HG03439 (cell line): ENCODE measurements around the gene TIAM1.

Source experiments
- ATAC-seq: cut with Tn5 transposase; IDR thresholded peaks from one replicate; pipeline ENCODE4 v1.9.1; 2021; ENCODE audit warnings: mild to moderate bottlenecking, moderate library complexity; ENCODE audit not compliant: unreplicated experiment

TIAM1 gene

DNA sequence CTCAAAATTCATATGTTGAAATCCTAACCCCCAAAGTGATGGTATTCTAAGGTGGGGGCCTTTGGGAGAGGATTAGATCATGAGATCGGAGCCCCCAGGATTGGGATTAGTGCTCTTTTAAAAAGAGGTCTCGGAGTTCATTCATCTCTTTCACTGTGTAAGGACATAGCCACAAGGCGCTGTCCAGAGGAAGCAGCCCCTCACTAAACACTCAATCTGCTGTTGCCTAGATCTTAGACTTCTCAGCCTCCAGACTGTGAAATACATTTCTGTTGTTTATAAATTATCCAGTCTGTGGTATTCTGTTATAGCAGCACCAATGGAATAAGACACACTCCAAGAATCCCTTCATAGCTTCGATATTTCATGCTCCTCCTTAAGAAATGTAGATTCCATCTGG is 12.4 kb upstream of the TIAM1 start:
- no peak for ATAC-seq

DNA sequence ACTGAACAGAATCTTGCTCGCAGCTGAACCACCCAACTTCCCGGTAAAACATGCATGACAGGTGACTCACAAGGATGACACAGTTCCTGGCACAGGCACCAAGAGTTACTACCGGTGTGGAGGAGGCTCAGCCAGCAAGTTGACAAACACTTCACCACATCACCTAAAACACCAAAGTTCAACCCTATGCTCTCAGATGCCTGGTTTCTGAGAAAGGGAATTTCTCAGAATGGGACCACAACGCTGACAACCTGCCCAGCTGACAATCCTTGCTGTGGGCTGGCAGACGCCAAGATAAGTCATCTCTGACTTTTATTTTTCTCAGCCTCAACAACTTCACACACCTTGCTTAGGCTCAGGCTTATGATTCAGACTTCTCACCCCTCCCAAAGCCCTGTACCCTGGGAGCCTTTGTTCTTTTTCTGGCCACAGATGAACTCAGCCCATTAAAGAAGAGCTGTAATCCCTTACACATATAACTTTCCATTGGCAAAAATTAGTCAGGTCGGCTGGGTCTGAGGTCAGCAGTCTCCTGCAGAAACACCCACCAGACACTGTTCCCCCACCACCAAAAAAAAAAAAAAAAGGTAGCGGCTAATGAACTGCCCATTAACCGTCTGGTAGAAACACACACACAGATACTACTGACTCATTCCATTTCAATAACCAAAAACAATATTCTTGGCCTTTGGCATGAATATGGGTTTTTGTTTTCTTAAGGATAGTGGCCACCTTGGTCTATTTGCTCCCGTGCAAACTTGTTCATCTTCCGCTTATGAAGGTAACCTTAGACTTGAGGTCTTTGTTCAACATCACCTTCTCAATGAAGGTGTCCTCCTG is 10.8 kb upstream of the TIAM1 start:
- no peak for ATAC-seq

DNA sequence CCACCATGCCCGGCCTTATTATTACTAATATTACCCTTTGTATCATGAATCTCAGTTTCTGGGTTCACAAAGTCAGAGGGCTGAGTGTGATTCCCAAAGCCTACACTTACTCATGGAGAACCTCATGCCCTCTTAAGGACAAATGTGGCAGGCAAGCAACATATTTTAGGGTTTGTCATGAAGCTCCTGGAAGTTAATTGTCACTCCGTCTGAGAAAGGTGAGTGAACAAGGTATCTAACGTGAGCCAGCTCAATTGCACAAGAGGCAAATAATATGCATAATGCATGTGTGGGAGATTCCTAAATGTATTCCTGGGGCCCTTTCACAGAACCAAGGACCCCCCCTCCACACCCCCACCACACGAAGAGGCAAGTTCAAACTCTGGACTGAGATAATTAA is 10.1 kb upstream of the TIAM1 start:
- ATAC-seq = no peak

DNA sequence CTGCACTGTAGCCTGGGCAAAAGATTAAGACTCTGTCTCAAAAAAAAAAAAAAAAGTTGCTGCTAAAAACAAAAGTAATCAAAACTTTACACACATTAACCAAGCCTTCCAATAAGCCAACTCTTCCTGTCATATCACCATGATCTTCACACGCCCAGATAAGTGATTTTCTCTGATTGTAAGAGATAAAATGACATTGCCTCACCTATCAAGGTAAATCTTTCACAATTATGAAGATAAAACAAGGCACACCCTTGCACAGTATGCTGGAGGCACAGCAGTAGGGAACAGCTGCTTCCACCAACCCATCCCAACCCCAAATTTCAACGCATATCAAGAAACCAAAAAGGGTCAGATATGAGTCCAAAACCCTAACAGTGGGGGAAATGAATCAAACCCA is 8.8 kb upstream of the TIAM1 start:
- ATAC-seq = no peak

DNA sequence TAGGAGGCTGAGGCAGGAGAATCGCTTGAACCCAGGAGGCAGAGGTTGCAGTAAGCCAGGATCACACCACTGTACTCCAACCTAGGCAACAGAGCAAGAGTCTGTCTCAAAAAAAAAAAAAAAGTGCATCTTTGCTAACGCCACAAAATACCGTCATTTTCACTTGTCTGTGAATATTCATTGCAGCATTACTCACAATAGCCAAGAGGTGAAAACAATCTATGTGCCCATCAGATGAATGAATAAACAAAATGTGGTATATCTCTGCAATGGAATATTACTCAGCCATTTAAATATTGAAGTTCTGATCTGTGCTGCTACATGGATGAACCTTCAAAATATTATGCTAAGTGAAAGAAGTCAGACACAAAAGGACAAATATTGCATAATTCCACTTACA is 7.9 kb upstream of the TIAM1 start:
- ATAC-seq = no peak

DNA sequence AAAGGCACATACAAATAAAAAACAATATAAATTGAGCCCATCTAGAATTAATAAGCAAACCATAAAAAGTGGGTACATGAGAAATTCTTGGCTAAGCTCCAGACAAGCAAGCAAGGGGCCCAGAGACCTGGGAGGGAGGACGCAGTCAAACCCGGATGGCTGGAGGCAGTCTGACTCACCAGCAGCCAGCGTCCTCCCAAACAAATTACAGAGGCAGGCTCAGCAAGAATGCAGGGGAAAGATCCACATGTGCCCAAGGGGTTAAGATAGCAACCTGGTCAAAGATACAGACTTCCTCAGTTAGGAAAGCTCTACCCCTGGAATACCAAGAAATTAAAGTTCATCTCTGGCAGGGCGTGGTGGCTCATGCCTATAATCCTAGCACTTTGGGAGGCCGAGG is 7.4 kb upstream of the TIAM1 start:
- no peak for ATAC-seq

DNA sequence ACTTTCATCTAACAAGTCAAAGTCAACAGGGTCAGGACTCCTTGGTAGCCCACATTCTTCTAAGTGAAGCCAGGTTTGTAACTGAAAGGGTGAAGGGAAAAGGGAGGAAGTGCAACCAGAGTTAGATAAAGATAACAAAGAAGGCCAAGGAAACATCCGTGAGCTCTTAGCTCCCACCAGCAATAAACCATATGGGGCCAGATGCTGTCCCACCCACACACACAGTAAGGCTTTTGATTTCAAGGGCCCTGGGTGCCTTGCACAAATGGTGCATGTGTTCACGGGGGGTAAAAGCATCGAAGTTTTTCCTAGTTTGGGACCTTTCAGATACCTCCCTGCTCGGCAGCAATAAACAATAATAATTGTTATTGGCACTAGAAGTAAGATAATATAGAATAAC is 5.1 kb upstream of the TIAM1 start:
- ATAC-seq = no peak

DNA sequence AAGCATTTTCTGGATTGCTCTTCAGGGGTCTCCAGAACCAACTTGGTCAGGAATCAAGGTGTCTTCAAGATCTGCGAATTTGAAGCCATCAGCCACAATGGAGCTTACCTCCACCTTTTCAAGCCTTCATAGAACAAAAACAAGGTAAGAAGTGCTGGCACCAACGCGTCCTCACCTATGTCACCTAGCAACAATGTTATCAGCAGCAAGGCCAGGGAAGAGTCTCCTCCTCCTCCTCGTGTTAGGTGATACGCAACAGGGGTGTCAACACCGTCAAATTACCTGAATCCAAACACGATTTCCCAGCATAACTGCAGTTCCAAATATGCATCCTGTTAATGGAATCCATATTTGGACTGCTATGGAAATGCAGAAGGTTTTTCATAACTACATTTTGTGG is 4.1 kb upstream of the TIAM1 start:
- ATAC-seq = no peak

DNA sequence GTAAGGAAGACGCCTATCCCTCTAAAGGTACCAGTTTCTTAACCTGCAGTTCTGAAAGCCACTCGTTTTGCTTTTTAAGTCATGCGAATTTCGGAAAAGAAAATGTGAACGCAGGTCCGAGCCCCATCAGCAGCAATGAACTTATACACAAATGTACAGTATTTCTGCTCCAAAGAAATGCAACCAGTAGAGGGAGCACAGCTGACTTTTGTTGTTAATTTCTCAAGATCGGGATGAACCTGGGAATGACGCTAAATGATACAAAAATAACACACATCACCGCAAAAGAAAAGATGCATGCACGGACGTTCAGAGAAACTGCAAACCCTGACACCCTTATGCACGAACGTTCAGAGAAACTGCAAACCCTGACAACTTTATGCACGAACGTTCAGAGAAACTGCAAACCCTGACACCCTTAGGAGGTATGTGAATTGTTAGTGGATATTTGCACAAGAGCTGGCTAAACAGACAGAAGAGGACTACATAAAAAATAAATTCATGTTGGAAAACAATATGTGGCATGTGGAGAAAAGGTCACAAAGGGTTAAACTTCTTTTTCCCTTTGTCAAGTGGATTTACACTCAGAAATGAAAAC is 3.5 kb upstream of the TIAM1 start:
- no peak for ATAC-seq

DNA sequence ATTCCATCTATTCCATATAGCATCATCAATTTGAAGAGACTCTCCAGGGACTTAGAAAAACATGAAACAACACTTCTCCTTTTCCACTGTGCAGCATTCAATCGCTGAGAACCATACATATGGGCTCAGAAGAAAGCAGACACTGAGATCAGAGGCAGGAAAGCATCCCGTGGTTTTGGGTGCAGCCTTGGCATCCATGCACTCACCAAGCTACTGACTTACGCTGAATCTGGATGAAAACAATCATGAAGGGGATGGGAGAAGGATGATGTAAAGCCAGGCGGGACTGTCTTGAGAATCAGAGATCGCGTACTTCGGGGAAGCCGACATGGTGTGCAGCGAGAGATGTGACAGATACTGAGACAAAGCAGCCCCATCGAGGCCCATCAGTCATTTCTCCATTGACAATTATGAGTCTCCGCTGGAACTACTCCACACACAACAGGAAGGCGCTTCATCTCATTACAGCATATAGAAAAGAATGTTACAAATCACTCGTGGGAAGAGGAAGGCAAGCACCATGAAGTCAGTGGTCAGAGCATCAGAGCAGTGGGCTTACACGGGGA is 2.3 kb upstream of the TIAM1 start:
- no peak for ATAC-seq

DNA sequence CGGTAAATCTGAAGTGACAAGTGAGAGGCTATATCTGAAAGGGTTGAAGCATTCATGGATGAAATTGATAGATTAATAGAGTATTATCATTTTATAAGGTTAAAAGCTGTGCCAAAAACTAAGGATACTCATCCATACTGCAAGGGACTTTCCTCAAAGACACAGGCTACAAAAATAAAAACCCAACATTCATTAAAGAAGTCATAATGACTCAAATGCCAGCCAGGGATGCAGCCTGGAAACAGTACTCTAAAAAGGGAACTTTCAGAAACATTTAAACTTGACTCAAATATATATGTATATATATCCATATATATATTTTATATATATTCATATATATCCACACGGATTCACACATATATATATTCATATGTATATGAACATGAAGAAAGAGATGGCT is 1.1 kb upstream of the TIAM1 start:
- ATAC-seq = no peak

DNA sequence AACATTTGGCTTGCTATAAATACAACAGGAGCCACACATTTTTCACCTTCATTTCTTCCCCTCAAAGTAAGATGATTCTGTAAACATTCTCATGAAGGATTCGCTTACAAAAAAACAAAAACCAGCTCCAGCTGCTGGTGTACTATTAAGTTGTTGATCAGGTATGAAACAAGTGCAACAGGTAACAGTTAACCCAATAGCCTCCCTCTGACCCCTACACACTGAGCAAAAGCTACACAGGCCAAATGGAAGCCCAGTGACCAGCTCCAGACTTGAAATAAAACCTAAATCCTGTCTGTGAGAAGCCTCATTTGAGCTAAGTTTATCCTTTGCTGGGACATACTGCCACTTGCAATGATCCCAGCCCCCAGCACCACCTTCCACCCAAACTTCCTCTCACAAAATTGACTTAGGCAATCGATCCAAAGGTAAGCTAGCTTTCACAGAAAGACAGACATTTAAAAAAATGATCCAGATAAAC is 991 bp downstream of the TIAM1 start:
- no peak for ATAC-seq

DNA sequence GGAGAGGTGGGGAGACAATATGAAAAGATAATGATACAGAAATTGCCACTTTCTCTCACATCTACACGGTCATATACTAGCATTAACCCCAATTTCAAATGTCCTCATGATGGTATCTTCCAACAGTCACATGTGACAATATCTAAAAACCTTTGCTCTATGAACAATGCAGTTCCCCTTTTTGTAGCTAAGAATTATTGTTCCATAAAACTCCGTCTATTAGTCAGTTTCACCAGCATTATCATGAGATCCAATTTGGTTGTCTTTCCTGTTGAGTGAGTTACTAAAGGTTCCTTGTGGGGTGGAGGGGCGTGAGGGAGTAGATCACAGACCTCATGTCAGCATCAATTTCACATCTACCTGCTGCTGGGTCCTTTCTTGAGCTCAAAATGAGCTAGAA is 1.7 kb downstream of the TIAM1 start:
- ATAC-seq = no peak

DNA sequence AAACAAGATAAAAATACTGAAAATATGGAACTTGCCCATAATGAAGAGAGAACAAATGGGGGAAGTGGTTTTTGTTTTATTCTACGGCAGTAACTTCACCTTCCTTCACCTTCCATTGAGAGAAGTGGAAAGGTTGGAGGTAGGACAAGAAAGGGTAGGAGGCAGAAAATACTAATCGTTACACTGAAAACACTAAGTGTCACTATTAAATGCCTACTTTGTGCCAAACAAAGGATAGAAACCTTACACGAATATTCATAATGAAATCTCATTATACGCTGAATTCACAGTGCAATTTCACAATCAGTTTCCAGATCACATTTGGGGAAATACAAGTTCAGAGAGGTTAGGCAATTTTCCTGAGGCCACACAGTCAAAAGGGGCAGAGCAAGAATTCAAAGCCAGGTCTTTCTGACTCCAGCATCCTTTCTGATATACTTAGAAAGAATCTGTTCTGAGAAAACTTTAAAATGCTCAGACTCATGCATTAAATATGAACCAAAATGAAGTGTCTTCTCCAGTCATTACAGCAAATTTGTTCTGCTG is 3.0 kb downstream of the TIAM1 start:
- no peak for ATAC-seq

DNA sequence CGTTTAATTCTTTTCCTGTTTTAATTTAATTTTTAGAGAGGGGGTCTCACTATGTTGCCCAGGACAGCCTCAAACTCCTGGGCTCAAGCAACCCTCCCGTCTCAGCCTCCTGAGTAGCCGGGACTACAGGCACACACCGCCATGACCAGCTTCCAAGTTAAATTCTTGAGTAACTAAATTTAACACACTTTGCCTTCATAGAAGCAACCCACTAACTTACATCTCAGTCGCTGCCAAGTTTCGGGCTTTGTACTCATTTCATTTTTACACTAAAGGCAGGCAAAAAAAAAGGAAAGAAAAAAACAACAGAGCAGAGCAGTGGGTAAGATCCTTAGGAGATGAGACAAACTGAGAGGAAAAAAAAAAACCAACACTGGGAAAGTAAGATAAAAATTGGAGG is 3.5 kb downstream of the TIAM1 start:
- ATAC-seq = no peak

DNA sequence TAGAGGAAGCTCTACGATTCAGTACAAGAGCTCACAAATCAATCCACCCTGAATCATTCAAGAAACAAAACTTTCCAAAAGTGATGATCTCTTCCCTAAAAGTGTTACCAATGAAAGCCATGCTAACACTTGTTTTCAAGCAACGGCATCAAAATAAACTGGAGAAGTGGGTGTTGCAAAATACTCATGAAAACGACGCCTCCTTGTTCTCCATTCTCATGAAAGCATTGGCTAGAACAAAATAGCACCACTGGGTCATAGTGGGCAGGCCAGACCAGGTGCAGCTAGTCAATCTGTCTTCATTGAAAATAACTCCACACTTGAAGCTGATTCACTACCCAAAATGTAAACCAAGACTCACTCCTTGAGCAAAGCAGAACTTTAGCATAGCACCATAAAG is 4.3 kb downstream of the TIAM1 start:
- no peak for ATAC-seq

DNA sequence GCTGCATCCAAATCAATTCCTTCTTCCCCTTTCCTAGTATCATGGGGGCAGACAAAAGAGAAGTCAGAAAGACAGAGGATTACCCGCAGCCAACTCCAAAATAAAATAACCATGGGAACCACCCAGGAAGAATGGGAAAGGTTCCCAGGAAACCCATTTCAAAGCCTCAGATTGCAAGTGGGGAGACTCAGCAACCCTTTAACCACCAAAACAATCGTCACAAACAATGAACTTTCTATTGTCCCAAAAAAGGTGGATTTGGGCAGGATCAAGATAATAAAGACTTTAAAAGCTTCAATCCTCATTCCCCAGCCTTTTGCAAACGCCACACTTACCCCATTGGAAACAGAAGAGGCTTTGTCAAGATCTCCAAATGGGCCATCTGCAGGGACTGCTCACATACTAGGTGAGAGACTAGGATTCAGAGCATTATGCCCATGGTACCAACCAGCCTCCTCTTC is 5.1 kb downstream of the TIAM1 start:
- ATAC-seq = no peak

DNA sequence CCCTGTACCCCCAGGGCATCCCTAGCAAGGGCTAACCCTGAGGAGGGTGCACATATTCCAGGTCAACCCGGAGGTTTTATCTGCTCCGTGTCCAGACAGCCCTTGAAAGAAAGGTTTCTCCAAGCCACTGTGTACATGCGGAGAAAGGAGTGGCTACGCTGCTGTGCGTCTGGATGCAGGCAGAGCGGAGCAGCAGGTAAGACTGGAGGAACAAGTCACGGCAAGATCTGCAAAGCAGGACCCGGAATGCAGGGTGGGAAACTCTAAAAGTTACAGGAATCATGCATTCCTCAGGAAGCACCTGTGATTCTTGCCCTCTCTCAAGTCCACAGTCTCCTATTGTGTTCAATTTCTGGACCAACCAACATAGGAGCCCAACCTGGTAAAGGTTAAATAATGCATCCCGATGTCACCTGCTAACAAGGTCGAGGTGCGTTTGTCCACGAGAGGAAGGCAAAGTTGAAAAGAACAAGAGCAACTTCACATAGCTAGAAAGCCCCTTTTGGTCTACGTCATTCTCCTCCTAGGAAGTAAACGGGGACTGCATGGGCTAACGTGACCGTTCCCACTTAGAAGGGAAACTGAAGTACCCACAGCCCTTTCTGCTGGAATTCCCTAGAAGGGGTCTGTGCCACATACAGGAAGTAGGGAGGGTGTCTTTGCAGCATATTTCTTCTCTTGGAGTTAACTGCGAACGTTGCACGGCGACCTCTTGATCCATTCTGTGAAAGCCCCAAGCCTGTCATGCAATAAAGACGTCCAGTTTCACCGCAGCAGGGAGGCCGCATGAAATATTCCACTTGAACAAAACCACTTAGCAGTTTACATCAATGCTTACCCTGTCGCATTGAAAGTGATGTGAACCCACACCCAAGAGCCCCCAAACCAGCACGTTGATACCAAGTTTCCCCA is 5.8 kb downstream of the TIAM1 start:
- ATAC-seq = no peak

DNA sequence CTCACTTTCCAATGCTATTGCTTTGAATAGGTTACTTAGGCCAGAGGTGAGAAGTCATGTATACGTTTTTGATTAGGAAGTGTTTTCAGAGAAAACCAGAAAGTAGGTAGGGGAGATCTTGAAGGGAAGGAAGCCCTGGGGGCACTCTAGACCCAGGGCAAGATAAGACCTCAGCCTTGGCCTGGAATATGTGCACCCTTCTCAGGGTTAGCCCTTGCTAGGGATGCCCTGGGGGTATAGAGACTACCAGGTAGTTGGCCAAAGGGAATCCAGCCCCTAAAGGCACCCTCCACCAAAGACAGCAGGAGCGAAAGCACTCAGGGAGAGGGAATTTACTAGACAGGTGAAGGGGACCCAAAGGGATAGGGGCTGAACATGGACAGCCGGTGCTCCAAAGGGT is 7.0 kb downstream of the TIAM1 start:
- no peak for ATAC-seq

DNA sequence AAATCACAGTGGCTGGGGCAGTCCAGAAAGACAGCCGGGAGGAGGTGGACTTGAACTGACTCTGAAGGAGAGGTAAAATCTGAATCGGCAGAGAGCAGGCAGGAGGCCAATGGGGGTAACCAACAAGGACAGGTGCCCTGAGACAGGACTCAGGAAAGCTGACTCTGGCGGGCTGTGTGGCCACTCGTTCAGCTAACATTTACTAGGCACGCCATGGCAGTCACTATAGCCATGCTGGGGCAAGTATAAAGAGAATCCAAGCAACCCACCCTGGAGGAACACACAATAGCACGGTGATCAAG is 7.4 kb downstream of the TIAM1 start:
- ATAC-seq = no peak
